HFFc6 (cell line): Measurements from ENCODE around the gene CHPT1. TPM values are rescaled to one million over a fixed set of nuclear protein-coding genes. Genes with fewer than 3 reads are reported as not detected.
"Not testable (repeated sequence)": the region's sequence is repeated elsewhere in the genome, so short reads cannot be mapped to it uniquely, and the experiment has no call there.

ENCODE experiments used
- DNase-seq: peaks from one replicate; pipeline ENCODE4 v3.0.0-alpha.2; 2018
- H3K27ac Mint-ChIP-seq: 2 replicates; pipeline ENCODE4 v1.8.0; 2020; ENCODE audit warnings: mild to moderate bottlenecking, mixed read lengths
- H3K27me3 Mint-ChIP-seq: 2 replicates; pipeline ENCODE4 v1.8.0; 2021; ENCODE audit warnings: mild to moderate bottlenecking, moderate library complexity, mixed read lengths; ENCODE audit not compliant: insufficient read depth
- H3K36me3 Mint-ChIP-seq: 2 replicates; pipeline ENCODE4 v1.8.0; 2021; ENCODE audit warnings: low read depth, mixed read lengths
- H3K4me1 Mint-ChIP-seq: 2 replicates; pipeline ENCODE4 v1.8.0; 2020; ENCODE audit warnings: low read depth, mixed read lengths
- H3K4me3 Mint-ChIP-seq: 2 replicates; pipeline ENCODE4 v1.8.0; 2020; ENCODE audit warnings: mild to moderate bottlenecking, moderate library complexity, mixed read lengths
- H3K9me3 Mint-ChIP-seq: 2 replicates; pipeline ENCODE4 v1.8.0; 2020; ENCODE audit warnings: mild to moderate bottlenecking, mixed read lengths
- CTCF ChIP-seq: fragments of 200-600 bp; sonication (generic); IDR thresholded peaks from 2 replicates; pipeline ENCODE4 v1.5.0; 2021; ENCODE audit warnings: antibody characterized with exemption, mild to moderate bottlenecking
- total RNA-seq, 6 experiments: library from RNA; stranded (reverse); fragmentation: NEBNext Ultra II Directional; extraction: Animal tissue kit (Norgen Biotek cat#: 25700); gene quantifications; 2 replicates in 1 of 6; 3 replicates in 5 of 6; pipeline ENCODE4 v1.2.3, GENCODE V29; 2021

Gene CHPT1
- total RNA-seq, 6 experiments from 2014 or later, result 28.1 to 38.8 (median 34.5) TPM

DNA sequence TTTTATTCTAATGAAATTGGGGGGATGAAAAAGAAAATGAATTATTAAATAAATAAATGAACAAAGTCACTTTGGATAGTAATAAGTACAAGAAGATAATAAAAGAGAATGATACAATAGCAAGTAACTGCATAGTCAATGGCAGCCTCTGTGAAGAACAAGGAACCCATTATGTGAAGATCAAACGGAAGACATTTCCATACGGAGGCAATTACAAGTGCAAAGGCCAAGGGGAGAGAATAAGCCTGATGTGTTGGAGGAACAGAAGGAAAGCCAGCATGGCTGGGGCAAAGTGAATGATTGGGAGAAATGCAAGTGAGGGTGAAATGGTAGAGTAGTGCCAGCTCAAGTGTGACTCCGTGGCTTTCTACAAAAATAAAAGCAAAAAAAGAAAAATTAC lies 43.9 kb upstream of the CHPT1 start:
- TF ChIP-seq CTCF, result no peak
- no peaks in the 10 kb centered on the region for H3K36me3 Mint-ChIP-seq
- H3K27me3 Mint-ChIP-seq, result no peaks in the 10 kb centered on the region; the same call in none of the 2 replicates
- no peak overlapping the region for H3K27ac Mint-ChIP-seq
- DNase-seq, result no peak
- no peaks in the 10 kb centered on the region for H3K9me3 Mint-ChIP-seq
- H3K4me3 Mint-ChIP-seq, result no peak overlapping the region
- H3K4me1 Mint-ChIP-seq, result no peaks in the 10 kb centered on the region

- Mint-ChIP-seq H3K27ac (no peak overlapping the region), H3K4me1 (no peaks in the 10 kb centered on the region)
Measured at GRCh38 chr12:101654442-101654841, 43.0 kb upstream of the CHPT1 start.

DNA sequence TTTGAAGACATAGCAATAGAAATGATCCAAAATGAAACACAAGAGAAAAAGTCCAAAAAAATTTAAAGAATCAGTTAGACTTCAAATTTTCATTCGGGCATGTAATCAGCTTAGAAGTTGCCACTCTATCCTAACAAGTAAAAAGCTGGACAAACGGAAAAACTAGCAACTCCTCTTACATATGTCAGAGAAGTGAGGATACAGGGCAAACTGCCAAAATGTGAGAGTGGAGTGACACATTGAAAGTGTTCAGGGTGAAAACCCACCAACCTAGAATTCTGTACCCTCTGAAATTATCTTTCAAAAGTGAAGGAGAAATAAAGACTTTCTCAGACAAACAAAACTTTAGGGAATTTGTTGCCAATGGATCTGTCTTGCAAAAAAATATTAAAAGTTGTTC lies 42.0 kb upstream of the CHPT1 start:
- TF ChIP-seq CTCF, result no peak
- no peaks in the 10 kb centered on the region for H3K9me3 Mint-ChIP-seq
- H3K27ac Mint-ChIP-seq, result no peak overlapping the region
- no peak for DNase-seq
- no peaks in the 10 kb centered on the region for H3K4me1 Mint-ChIP-seq
- no peak overlapping the region for H3K4me3 Mint-ChIP-seq
- no peaks in the 10 kb centered on the region for H3K36me3 Mint-ChIP-seq
- H3K27me3 Mint-ChIP-seq, result peaks cover 1% of the 10 kb centered on the region

More at GRCh38 chr12:101654442-101654841, 43.0 kb upstream of the CHPT1 start:
- Mint-ChIP-seq H3K4me3 (no peak overlapping the region), H3K9me3 (no peaks in the 10 kb centered on the region), H3K36me3 (no peaks in the 10 kb centered on the region), H3K27me3 (no peaks in the 10 kb centered on the region; the same call in none of the 2 replicates)
- DNase-seq, result no peak
- no peak for TF ChIP-seq CTCF

DNA sequence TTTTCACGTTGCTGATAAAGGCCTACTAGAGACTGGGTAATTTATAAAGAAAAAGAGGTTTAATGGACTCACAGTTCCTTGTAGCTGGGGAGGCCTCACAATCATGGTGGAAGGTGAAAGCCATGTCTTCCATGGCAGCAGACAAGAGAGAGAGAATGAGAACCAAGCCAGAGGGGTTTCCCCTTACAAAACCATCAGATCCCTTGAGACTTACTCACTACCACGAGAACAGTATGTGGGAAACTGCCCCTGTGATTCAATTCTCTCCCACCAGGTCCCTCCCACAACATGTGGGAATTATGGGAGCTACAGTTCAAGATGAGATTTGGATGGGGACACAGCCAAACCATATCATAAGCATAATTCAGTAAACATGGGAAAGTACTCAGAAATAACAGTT lies 36.8 kb upstream of the CHPT1 start:
- H3K9me3 Mint-ChIP-seq, H3K27me3 Mint-ChIP-seq, H3K4me3 Mint-ChIP-seq, H3K4me1 Mint-ChIP-seq, H3K36me3 Mint-ChIP-seq, DNase-seq, H3K27ac Mint-ChIP-seq: not testable (repeated sequence)

- H3K4me1 Mint-ChIP-seq, result peaks cover 5% of the 10 kb centered on the region; the same call in 1 of the 2 replicates
- no peaks in the 10 kb centered on the region for H3K9me3 Mint-ChIP-seq
- no peaks in the 10 kb centered on the region for H3K36me3 Mint-ChIP-seq
- TF ChIP-seq CTCF, result no peak
- H3K27me3 Mint-ChIP-seq, result peaks cover 9% of the 10 kb centered on the region; the same call in 1 of the 2 replicates
- no peak overlapping the region for H3K27ac Mint-ChIP-seq
- no peak for DNase-seq
- no peak overlapping the region for H3K4me3 Mint-ChIP-seq
Measured at GRCh38 chr12:101663298-101663697, 34.1 kb upstream of the CHPT1 start.

DNA sequence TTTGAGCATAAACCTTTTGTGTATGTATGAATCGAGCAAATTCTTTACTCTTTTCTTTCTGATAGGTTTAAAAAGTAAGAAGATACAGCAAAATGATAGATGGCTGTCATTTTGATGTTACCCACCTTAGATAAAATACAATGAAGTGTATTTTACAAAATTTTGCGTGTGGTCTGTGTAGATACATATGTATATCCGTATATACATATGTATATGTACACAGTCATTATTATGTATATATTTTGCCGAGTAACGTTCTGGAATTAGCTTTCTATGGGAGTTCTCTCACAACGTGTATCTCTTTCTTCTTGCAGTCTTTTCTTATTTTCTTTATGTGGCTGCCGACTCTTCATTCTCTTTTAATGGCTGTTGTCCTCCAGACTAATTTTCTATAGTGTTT lies 32.4 kb upstream of the CHPT1 start:
- Mint-ChIP-seq H3K27ac (no peak overlapping the region), H3K36me3 (no peaks in the 10 kb centered on the region), H3K27me3 (peaks cover 9% of the 10 kb centered on the region; the same call in 1 of the 2 replicates), H3K4me3 (no peak overlapping the region), H3K9me3 (no peaks in the 10 kb centered on the region), H3K4me1 (peaks cover 5% of the 10 kb centered on the region; the same call in 1 of the 2 replicates)
- no peak for DNase-seq
- no peak for TF ChIP-seq CTCF
